ENCODE results near the gene CNNM3. TPM values are rescaled to one million over a fixed set of nuclear protein-coding genes. Genes with fewer than 3 reads are reported as not detected.

The CNNM3 gene
- total and polyA plus RNA-seq, 8 donors, result 4.6 to 107 (median 10.8) TPM

- Histone ChIP-seq H3K9me3 (no peaks in the 10 kb centered on the region), H3K36me3 (no peaks in the 10 kb centered on the region), H3K27me3 (no peaks in the 10 kb centered on the region), H3K4me3 (no peak overlapping the region), H3K27ac (no peak overlapping the region), H3K4me1 (peaks cover 3 to 16% (median 6%) of the 10 kb centered on the region in 4 donors)
- TF ChIP-seq CTCF (IDR thresholded peaks at IDR 0.05) (no peak), EP300 (IDR thresholded peaks at IDR 0.05) (no peak), POLR2A (IDR thresholded peaks at IDR 0.05) (no peak), POLR2AphosphoS5 (IDR thresholded peaks at IDR 0.05) (no peak)
- intact Hi-C loops (cut with DNase I; ENCODE audit: low total_unique reads), result no loop called here
- 79 to 91% (median 88%) methylated on average over 20 to 22 of the region's 22 CpGs for WGBS, 5 donors
- DNase-seq, result no peak
Observed at GRCh38 chr2:96878796-96879544, 62.9 kb downstream of the CNNM3 start.

- 90 to 97% (median 92%) methylated on average over 9 to 18 of the region's 18 CpGs for WGBS, 5 donors
- H3K36me3 ChIP-seq, result no peaks in the 10 kb centered on the region
- H3K4me3 ChIP-seq, result no peak overlapping the region
- H3K27ac ChIP-seq, result no peak overlapping the region
- DNase-seq, result no peak
- H3K27me3 ChIP-seq, result no peaks in the 10 kb centered on the region
- H3K9me3 ChIP-seq, result no peaks in the 10 kb centered on the region
- intact Hi-C loops (cut with DNase I; ENCODE audit: low total_unique reads), result no loop called here
- TF ChIP-seq POLR2AphosphoS5 (IDR thresholded peaks at IDR 0.05) (no peak), EP300 (IDR thresholded peaks at IDR 0.05) (no peak), POLR2A (IDR thresholded peaks at IDR 0.05) (no peak), CTCF (IDR thresholded peaks at IDR 0.05) (no peak)
- H3K4me1 ChIP-seq, result peaks cover 0 to 9% (median 2%) of the 10 kb centered on the region in 4 donors
Observed at GRCh38 chr2:96879545-96880040, 63.5 kb downstream of the CNNM3 start.

- no peaks in the 10 kb centered on the region for H3K9me3 ChIP-seq
- H3K27ac ChIP-seq, result no peak overlapping the region
- H3K4me3 ChIP-seq, result no peak overlapping the region
- TF ChIP-seq POLR2A (IDR thresholded peaks at IDR 0.05) (no peak), CTCF (IDR thresholded peaks at IDR 0.05) (no peak), EP300 (IDR thresholded peaks at IDR 0.05) (no peak), POLR2AphosphoS5 (IDR thresholded peaks at IDR 0.05) (no peak)
- DNase-seq, result no peak
- WGBS, 5 donors, result 84 to 94% (median 86%) methylated on average over 6 of the region's 6 CpGs
- H3K27me3 ChIP-seq, result no peaks in the 10 kb centered on the region
- H3K4me1 ChIP-seq, result peaks cover 0 to 8% (median 4%) of the 10 kb centered on the region in 4 donors
- no peaks in the 10 kb centered on the region for H3K36me3 ChIP-seq
- intact Hi-C loops (cut with DNase I; ENCODE audit: low total_unique reads), result no loop called here
Observed at GRCh38 chr2:96880891-96881273, 64.8 kb downstream of the CNNM3 start.

GRCh38 chr2:96881349-96882195 is 65.5 kb downstream of the CNNM3 start:
- peak in 1 of 2 donors; percentile 60 for DNase-seq
- no peaks in the 10 kb centered on the region for H3K9me3 ChIP-seq
- H3K27ac ChIP-seq, result no peak overlapping the region
- H3K36me3 ChIP-seq, result no peaks in the 10 kb centered on the region
- intact Hi-C loops (cut with DNase I; ENCODE audit: low total_unique reads), result no loop called here
- H3K4me3 ChIP-seq, result no peak overlapping the region
- TF ChIP-seq EP300 (IDR thresholded peaks at IDR 0.05), result no peak
- no peak for TF ChIP-seq CTCF (IDR thresholded peaks at IDR 0.05)
- TF ChIP-seq POLR2AphosphoS5 (IDR thresholded peaks at IDR 0.05), result no peak
- no peak for TF ChIP-seq POLR2A (IDR thresholded peaks at IDR 0.05)
- H3K27me3 ChIP-seq, result no peaks in the 10 kb centered on the region
- WGBS, 5 donors, result 63 to 83% (median 69%) methylated on average over 10 of the region's 10 CpGs
- H3K4me1 ChIP-seq, result peaks cover 0 to 11% (median 4%) of the 10 kb centered on the region in 4 donors
